ENCODE results near the gene STKLD1.

- TF ChIP-seq YY1 (IDR thresholded peaks at IDR 0.05; ENCODE audit: low read depth) = no peak
- no peak for TF ChIP-seq RAD21 (IDR thresholded peaks at IDR 0.05; ENCODE audit: low read depth)
- no peak for TF ChIP-seq REST (IDR thresholded peaks at IDR 0.05; ENCODE audit: low read depth)
- TF ChIP-seq ZBTB7A (IDR thresholded peaks at IDR 0.05; ENCODE audit: low read depth) = no peak
- TF ChIP-seq EP300 (IDR thresholded peaks at IDR 0.05; ENCODE audit: borderline replicate concordance) = no peak
- no peak for TF ChIP-seq MAX (IDR thresholded peaks at IDR 0.05)
- TF ChIP-seq CEBPB (IDR thresholded peaks at IDR 0.05) = no peak
- no peak for TF ChIP-seq NFIC (IDR thresholded peaks at IDR 0.05)
- TF ChIP-seq TAF1 (IDR thresholded peaks at IDR 0.05; ENCODE audit: low read depth) = no peak
- no peak for TF ChIP-seq TCF12 (IDR thresholded peaks at IDR 0.05; ENCODE audit: low read depth)
- TF ChIP-seq USF1 (IDR thresholded peaks at IDR 0.05) = no peak
- no peak for TF ChIP-seq CREB1 (IDR thresholded peaks at IDR 0.05; ENCODE audit: low read depth)
Observed at GRCh38 chr9:133351526-133351907, 24.6 kb upstream of the STKLD1 start.

Measured in Ishikawa (cell line).